Testis (tissue), 2 donors: ENCODE results near the gene L1CAM.

ENCODE experiments used
- CTCF ChIP-seq, 3 experiments: fragments of 450-650 bp in 2 of 3; fragments of 200-600 bp in 1 of 3; sonication (generic) in 1 of 3; IDR thresholded peaks; one replicate each; pipeline ENCODE4 v1.5.1; 2016 to 2019; ENCODE audit warnings: antibody characterized with exemption in 3 of 3, mild to moderate bottlenecking in 2 of 3, moderate library complexity in 1 of 3
- POLR2A ChIP-seq: fragments of 450-650 bp; IDR thresholded peaks from one replicate; pipeline ENCODE4 v1.6.1; 2017; ENCODE audit warnings: antibody characterized with exemption, mild to moderate bottlenecking, moderate library complexity

- TF ChIP-seq CTCF (IDR thresholded peaks at IDR 0.05) (no peak), POLR2A (no peak)
These were observed 27.2 kb upstream of the L1CAM start for GRCh38 chrX:153913211-153913610.
